Esophagus squamous epithelium (tissue), 4 donors: ENCODE measurements around the gene KCNMB1.

Experiments
- POLR2A ChIP-seq, 4 donors: fragments of 450-650 bp; IDR thresholded peaks; one replicate each; pipeline ENCODE4 v1.6.1; 2017; ENCODE audit warnings: antibody characterized with exemption in 4 of 4, mild to moderate bottlenecking in 4 of 4, moderate library complexity in 3 of 4
- TF ChIP-seq, protein P1 (sequence below), 6 experiments: fragments of 450-650 bp in 4 of 6; fragments of 200-600 bp in 2 of 6; sonication (generic) in 2 of 6; IDR thresholded peaks; one replicate each; pipeline ENCODE4 v1.5.1; 2016 to 2019; ENCODE audit warnings: antibody characterized with exemption in 6 of 6, mild to moderate bottlenecking in 4 of 6, moderate library complexity in 4 of 6

DNA sequence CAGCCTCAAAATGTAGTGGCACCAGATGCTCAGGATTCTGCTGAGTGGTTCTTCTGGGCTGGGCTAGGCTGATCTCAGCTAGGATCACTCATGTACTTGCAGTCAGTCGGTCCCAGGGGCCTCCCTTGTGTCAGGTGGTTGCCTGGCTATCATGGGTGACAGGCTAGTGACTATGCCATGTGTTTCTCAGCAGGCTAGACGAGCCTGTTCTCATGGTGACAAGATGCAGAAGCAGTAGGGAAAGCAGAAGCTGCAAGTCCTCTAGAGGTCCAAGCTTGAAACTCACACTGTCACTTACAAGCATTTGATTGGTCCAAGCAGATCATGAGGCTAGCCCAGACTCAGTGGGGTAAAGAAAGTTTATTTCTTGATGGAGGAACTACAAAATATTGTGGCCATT lies 15.2 kb upstream of the KCNMB1 start:
- no peak for TF ChIP-seq POLR2A (IDR thresholded peaks at IDR 0.05)
- TF ChIP-seq, protein P1, sequence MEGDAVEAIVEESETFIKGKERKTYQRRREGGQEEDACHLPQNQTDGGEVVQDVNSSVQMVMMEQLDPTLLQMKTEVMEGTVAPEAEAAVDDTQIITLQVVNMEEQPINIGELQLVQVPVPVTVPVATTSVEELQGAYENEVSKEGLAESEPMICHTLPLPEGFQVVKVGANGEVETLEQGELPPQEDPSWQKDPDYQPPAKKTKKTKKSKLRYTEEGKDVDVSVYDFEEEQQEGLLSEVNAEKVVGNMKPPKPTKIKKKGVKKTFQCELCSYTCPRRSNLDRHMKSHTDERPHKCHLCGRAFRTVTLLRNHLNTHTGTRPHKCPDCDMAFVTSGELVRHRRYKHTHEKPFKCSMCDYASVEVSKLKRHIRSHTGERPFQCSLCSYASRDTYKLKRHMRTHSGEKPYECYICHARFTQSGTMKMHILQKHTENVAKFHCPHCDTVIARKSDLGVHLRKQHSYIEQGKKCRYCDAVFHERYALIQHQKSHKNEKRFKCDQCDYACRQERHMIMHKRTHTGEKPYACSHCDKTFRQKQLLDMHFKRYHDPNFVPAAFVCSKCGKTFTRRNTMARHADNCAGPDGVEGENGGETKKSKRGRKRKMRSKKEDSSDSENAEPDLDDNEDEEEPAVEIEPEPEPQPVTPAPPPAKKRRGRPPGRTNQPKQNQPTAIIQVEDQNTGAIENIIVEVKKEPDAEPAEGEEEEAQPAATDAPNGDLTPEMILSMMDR (IDR thresholded peaks at IDR 0.05), result no peak
